Uterus (tissue), 2 donors: ENCODE data around the gene HINT2.

ENCODE experiments used
- POLR2A ChIP-seq, 2 donors: fragments of 450-650 bp; IDR thresholded peaks; one replicate each; pipeline ENCODE4 v1.6.1; 2016; ENCODE audit warnings: antibody characterized with exemption in 2 of 2, mild to moderate bottlenecking in 1 of 2, moderate library complexity in 1 of 2
- TF ChIP-seq, protein P1 (sequence below), 4 experiments: fragments of 200-600 bp in 2 of 4; fragments of 450-650 bp in 2 of 4; sonication (generic) in 2 of 4; IDR thresholded peaks; one replicate each; pipeline ENCODE4 v1.5.1; 2016 to 2019; ENCODE audit warnings: antibody characterized with exemption in 4 of 4, mild to moderate bottlenecking in 2 of 4, moderate library complexity in 1 of 4

DNA sequence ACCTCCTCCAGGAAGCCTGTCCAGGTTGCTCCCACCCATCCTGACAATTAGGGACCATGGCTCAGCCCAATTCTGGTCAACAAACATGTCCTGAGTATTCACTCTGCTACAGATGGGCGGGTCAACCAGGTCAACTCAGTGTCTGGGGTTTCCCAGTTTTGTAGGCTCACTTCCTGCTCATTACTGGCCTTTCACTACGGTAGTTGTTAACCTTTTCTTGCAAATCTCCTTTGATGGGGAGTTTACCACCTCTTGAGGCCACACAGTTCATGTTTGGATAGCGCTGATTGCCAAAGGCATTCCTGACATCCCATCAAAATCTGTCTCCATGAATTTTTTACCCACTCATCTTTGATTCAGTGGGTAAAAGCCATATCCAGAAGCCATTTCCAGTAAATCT is 28.0 kb upstream of the HINT2 start:
- TF ChIP-seq, protein P1, sequence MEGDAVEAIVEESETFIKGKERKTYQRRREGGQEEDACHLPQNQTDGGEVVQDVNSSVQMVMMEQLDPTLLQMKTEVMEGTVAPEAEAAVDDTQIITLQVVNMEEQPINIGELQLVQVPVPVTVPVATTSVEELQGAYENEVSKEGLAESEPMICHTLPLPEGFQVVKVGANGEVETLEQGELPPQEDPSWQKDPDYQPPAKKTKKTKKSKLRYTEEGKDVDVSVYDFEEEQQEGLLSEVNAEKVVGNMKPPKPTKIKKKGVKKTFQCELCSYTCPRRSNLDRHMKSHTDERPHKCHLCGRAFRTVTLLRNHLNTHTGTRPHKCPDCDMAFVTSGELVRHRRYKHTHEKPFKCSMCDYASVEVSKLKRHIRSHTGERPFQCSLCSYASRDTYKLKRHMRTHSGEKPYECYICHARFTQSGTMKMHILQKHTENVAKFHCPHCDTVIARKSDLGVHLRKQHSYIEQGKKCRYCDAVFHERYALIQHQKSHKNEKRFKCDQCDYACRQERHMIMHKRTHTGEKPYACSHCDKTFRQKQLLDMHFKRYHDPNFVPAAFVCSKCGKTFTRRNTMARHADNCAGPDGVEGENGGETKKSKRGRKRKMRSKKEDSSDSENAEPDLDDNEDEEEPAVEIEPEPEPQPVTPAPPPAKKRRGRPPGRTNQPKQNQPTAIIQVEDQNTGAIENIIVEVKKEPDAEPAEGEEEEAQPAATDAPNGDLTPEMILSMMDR (IDR thresholded peaks at IDR 0.05), result no peak
- no peak for TF ChIP-seq POLR2A (IDR thresholded peaks at IDR 0.05)
